ENCODE data around the gene EMD. TPM values are rescaled to one million over a fixed set of nuclear protein-coding genes. Genes with fewer than 3 reads are reported as not detected.

EMD gene
- total and polyA plus RNA-seq, 2 of the 13 experiments (the other 11 are each of a cell fraction or from before 2014, with no cell fraction given) = 14.5 to 14.9 TPM

DNA sequence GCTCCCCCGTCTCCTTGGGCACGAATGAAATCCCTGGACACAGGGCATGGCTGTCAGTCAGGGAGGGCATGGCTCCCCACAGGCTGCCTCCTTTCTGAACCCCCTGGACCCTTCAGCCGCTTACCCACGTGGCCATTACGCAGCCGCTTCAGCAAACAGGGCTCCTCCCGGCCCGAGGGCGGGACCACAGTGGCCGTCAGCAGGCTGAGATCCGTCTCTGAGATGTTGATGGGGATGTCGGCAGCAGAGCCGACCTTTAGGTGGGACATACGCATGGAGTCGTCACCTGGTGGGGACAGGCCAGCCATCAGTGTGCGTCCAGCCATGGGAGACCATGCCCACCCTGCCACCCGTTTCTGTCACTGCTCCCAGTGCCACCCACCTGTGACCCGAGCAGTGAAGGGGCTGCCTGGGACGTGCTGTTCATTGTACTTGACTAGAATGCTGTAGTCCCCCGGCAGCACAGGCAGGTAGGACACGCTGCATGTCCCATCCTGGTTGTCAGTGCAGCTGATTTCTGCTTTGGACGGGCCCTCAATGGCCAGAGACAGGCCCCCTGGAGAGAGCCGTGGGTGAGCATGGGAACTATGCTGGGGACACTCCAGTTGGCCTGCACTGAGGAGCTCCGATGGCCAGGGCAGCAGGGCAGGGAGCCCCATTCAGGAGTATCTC lies 25.8 kb upstream of the EMD start:
- BruUV-seq (replicated peaks) = no TSS peak
- TF ChIP-seq, protein P1, sequence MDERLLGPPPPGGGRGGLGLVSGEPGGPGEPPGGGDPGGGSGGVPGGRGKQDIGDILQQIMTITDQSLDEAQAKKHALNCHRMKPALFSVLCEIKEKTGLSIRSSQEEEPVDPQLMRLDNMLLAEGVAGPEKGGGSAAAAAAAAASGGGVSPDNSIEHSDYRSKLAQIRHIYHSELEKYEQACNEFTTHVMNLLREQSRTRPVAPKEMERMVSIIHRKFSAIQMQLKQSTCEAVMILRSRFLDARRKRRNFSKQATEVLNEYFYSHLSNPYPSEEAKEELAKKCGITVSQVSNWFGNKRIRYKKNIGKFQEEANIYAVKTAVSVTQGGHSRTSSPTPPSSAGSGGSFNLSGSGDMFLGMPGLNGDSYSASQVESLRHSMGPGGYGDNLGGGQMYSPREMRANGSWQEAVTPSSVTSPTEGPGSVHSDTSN (CRISPR knock-in tag; IDR thresholded peaks at IDR 0.05) = no peak
- TF ChIP-seq POLR2G (IDR thresholded peaks at IDR 0.05; ENCODE audit: low read depth, low read length) = peak; percentile 25; the same call in 1 of the 2 replicates
- TF ChIP-seq, protein P2, sequence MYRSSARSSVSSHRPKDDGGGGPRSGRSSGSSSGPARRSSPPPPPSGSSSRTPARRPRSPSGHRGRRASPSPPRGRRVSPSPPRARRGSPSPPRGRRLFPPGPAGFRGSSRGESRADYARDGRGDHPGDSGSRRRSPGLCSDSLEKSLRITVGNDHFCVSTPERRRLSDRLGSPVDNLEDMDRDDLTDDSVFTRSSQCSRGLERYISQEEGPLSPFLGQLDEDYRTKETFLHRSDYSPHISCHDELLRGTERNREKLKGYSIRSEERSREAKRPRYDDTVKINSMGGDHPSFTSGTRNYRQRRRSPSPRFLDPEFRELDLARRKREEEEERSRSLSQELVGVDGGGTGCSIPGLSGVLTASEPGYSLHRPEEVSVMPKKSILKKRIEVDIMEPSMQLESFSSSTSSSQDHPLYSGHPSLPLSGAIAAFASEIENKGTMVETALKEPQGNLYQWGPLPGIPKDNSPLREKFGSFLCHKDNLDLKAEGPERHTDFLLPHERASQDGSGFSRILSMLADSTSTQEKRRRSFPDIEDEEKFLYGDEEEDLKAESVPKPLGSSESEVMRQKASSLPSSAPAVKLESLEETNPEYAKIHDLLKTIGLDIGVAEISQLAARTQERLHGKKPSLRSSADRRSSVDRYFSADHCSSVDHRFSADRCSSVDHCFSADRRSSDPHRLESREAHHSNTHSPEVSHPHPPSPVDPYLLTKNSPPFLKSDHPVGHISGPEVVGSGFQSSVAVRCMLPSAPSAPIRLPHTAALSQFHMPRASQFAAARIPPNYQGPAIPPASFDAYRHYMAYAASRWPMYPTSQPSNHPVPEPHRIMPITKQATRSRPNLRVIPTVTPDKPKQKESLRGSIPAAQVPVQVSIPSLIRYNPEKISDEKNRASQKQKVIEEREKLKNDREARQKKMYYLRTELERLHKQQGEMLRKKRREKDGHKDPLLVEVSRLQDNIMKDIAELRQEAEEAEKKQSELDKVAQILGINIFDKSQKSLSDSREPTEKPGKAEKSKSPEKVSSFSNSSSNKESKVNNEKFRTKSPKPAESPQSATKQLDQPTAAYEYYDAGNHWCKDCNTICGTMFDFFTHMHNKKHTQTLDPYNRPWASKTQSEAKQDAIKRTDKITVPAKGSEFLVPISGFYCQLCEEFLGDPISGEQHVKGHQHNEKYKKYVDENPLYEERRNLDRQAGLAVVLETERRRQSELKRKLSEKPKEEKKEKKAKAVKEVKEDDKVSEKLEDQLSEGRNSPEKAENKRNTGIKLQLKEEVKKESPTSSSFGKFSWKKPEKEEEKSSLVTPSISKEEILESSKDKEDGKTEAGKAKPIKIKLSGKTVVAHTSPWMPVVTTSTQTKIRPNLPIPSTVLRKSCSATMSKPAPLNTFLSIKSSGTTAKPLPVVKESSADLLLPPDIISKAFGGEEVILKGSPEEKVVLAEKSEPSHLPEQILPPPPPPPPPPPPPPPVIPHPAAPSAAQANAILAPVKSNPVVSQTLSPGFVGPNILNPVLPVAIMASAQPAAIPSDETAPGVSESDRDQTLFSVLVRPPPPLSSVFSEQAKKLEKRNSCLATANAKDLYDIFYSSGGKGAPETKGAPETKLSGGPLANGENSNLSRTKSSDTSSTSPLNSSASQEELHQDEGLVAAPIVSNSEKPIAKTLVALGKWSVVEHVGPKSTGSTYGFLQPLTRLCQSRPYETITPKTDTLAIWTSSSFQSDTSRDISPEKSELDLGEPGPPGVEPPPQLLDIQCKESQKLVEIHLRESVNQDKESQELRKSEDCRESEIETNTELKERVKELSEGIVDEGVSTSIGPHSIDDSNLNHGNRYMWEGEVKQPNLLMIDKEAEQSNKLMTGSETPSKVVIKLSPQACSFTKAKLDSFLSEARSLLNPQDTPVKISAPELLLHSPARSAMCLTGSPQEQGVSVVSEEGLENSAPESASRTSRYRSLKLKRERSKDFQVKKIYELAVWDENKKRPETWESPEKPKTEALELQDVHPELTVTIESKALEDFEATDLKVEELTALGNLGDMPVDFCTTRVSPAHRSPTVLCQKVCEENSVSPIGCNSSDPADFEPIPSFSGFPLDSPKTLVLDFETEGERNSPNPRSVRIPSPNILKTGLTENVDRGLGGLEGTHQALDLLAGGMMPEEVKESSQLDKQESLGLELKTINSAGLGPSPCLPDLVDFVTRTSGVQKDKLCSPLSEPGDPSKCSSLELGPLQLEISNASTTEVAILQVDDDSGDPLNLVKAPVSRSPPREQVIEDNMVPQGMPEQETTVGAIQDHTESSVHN (CRISPR knock-in tag; IDR thresholded peaks at IDR 0.05) = no peak
- TF ChIP-seq ZSCAN29 (CRISPR knock-in tag; conservative IDR thresholded peaks at IDR 0.05) = no peak
- TF ChIP-seq ZBTB3 (CRISPR knock-in tag; IDR thresholded peaks at IDR 0.05; ENCODE audit: borderline replicate concordance, low read depth) = no peak
- TF ChIP-seq ZNF34 (CRISPR knock-in tag; IDR thresholded peaks at IDR 0.05; ENCODE audit: borderline replicate concordance) = no peak
- TF ChIP-seq PITX1 (CRISPR knock-in tag; IDR thresholded peaks at IDR 0.05) = no peak
- TF ChIP-seq, protein P3, sequence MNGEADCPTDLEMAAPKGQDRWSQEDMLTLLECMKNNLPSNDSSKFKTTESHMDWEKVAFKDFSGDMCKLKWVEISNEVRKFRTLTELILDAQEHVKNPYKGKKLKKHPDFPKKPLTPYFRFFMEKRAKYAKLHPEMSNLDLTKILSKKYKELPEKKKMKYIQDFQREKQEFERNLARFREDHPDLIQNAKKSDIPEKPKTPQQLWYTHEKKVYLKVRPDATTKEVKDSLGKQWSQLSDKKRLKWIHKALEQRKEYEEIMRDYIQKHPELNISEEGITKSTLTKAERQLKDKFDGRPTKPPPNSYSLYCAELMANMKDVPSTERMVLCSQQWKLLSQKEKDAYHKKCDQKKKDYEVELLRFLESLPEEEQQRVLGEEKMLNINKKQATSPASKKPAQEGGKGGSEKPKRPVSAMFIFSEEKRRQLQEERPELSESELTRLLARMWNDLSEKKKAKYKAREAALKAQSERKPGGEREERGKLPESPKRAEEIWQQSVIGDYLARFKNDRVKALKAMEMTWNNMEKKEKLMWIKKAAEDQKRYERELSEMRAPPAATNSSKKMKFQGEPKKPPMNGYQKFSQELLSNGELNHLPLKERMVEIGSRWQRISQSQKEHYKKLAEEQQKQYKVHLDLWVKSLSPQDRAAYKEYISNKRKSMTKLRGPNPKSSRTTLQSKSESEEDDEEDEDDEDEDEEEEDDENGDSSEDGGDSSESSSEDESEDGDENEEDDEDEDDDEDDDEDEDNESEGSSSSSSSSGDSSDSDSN (CRISPR knock-in tag; IDR thresholded peaks at IDR 0.05) = no peak
- no peak for TF ChIP-seq ZNF703 (CRISPR knock-in tag; IDR thresholded peaks at IDR 0.05; ENCODE audit: borderline replicate concordance)

More for the DNA sequence above, 25.8 kb upstream of the EMD start:
- in situ Hi-C loops (cut with HindIII; ENCODE audit: extremely low pct_ligation_motif_present, low pct_unique_long_range_greater_than_20kb) = no loop called here
- Histone ChIP-seq H3K9me3 (ENCODE audit: low read length) (no peaks in the 10 kb centered on the region), H2AFZ (ENCODE audit: low read length) (no peak overlapping the region), H4K20me1 (ENCODE audit: insufficient read depth, low read length) (no peaks in the 10 kb centered on the region), H3K4me2 (ENCODE audit: low read depth, low read length) (no peak overlapping the region), H3K79me2 (ENCODE audit: insufficient read depth, low read length) (no peaks in the 10 kb centered on the region), H3K4me1 (ENCODE audit: insufficient read depth, low read length) (peaks cover 1% of the 10 kb centered on the region; the same call in 1 of the 2 replicates), H3K36me3 (replicated peaks in 1 of 2; ENCODE audit: control insufficient read depth in 1 of 2, insufficient read depth in 2 of 2, low read length in 2 of 2) (peaks cover 15 to 41% of the 10 kb centered on the region in 2 experiments; a peak in 4 of 5 replicates), H3K4me3 (replicated peaks in 1 of 3; ENCODE audit: insufficient read depth in 1 of 3, low read depth in 2 of 3, low read length in 3 of 3) (no peak overlapping the region), H3K9ac (ENCODE audit: insufficient read depth, low read depth, low read length) (no peak overlapping the region), H3K27me3 (ENCODE audit: control insufficient read depth in 1 of 2, insufficient read depth in 2 of 2, low read length in 2 of 2) (no peaks in the 10 kb centered on the region), H3K27ac (ENCODE audit: extremely low read length, insufficient read depth, low read length) (no peak overlapping the region)
- intact Hi-C loops (cut with micrococcal nuclease; ENCODE audit: unreplicated experiment) = no loop called here
- CTCF ChIA-PET (ENCODE audit: low intra/inter-chr PET ratio, low total read pairs) = no interaction called here
- no peak for FAIRE-seq
- no CpG with 5 or more reads among the region's 24 CpGs for WGBS (ENCODE audit: low lambda C conversion rate)
- ATAC-seq = no peak
- POLR2A ChIA-PET = interaction anchor here (1.5 kb wide), 1 partner anchor 12 kb away, joined by 4 read pairs; no protein-coding TSS in a partner anchor
- DNase-seq (ENCODE audit: low spot score) = no peak
